ENCODE data around the gene PUSL1.

Gene PUSL1

GRCh38 chr1:1307923-1308755 lies at the start of gene PUSL1, which contains the start of gene ACAP3:
Gene PUSL1 (plus strand): TSS chr1:1308597. CDS start chr1:1308644, 47 bp downstream.
Gene ACAP3 (minus strand): TSS chr1:1307930. CDS start chr1:1307815, 115 bp downstream.
- Histone ChIP-seq H3K4me2 (ENCODE audit: low read length) (peak within 1 kb of the TSS; percentile 97), H3K79me2 (no peaks in the 10 kb centered on the region), H3K4me3 (ENCODE audit: low read depth, low read length) (peak within 1 kb of the TSS; percentile 85), H3K9ac (peak within 1 kb of the TSS; percentile 37), H3K4me1 (peaks cover 3% of the 10 kb centered on the region), H3K27ac (peak within 1 kb of the TSS; percentile 77), H3K36me3 (ENCODE audit: control insufficient read depth, insufficient read depth, low read length) (no peaks in the 10 kb centered on the region), H3K27me3 (ENCODE audit: control insufficient read depth, insufficient read depth, low read length) (no peaks in the 10 kb centered on the region), H3K9me3 (ENCODE audit: control insufficient read depth, low read length) (no peaks in the 10 kb centered on the region), H2AFZ (peak within 1 kb of the TSS; percentile 79)
- no peak for TF ChIP-seq CTCF (IDR thresholded peaks at IDR 0.05)

GRCh38 chr1:1259119-1259488 lies 49.3 kb upstream of the PUSL1 start:
- H2AFZ ChIP-seq, result no peak overlapping the region
- H3K36me3 ChIP-seq (ENCODE audit: control insufficient read depth, insufficient read depth, low read length), result no peaks in the 10 kb centered on the region
- no peaks in the 10 kb centered on the region for H3K9me3 ChIP-seq (ENCODE audit: control insufficient read depth, low read length)
- no peaks in the 10 kb centered on the region for H3K79me2 ChIP-seq
- no peak overlapping the region for H3K9ac ChIP-seq
- H3K4me1 ChIP-seq, result no peaks in the 10 kb centered on the region
- H3K4me2 ChIP-seq (ENCODE audit: low read length), result no peak overlapping the region
- no peak for TF ChIP-seq CTCF (IDR thresholded peaks at IDR 0.05)
- no peaks in the 10 kb centered on the region for H3K27me3 ChIP-seq (ENCODE audit: control insufficient read depth, insufficient read depth, low read length)
- no peak overlapping the region for H3K27ac ChIP-seq
- no peak overlapping the region for H3K4me3 ChIP-seq (ENCODE audit: low read depth, low read length)

GRCh38 chr1:1259540-1259939 lies 48.9 kb upstream of the PUSL1 start:
- Histone ChIP-seq H3K79me2 (no peaks in the 10 kb centered on the region), H3K36me3 (ENCODE audit: control insufficient read depth, insufficient read depth, low read length) (no peaks in the 10 kb centered on the region), H3K9ac (no peak overlapping the region), H3K4me1 (no peaks in the 10 kb centered on the region), H3K27ac (no peak overlapping the region), H3K4me3 (ENCODE audit: low read depth, low read length) (no peak overlapping the region), H2AFZ (no peak overlapping the region), H3K9me3 (ENCODE audit: control insufficient read depth, low read length) (no peaks in the 10 kb centered on the region), H3K27me3 (ENCODE audit: control insufficient read depth, insufficient read depth, low read length) (no peaks in the 10 kb centered on the region), H3K4me2 (ENCODE audit: low read length) (no peak overlapping the region)
- no peak for TF ChIP-seq CTCF (IDR thresholded peaks at IDR 0.05)

GRCh38 chr1:1259951-1260600 lies 48.3 kb upstream of the PUSL1 start:
- H3K9ac ChIP-seq, result no peak overlapping the region
- H2AFZ ChIP-seq, result no peak overlapping the region
- no peak for TF ChIP-seq CTCF (IDR thresholded peaks at IDR 0.05)
- no peaks in the 10 kb centered on the region for H3K36me3 ChIP-seq (ENCODE audit: control insufficient read depth, insufficient read depth, low read length)
- H3K4me1 ChIP-seq, result no peaks in the 10 kb centered on the region
- no peaks in the 10 kb centered on the region for H3K79me2 ChIP-seq
- no peaks in the 10 kb centered on the region for H3K27me3 ChIP-seq (ENCODE audit: control insufficient read depth, insufficient read depth, low read length)
- H3K27ac ChIP-seq, result no peak overlapping the region
- no peak overlapping the region for H3K4me3 ChIP-seq (ENCODE audit: low read depth, low read length)
- H3K4me2 ChIP-seq (ENCODE audit: low read length), result no peak overlapping the region
- H3K9me3 ChIP-seq (ENCODE audit: control insufficient read depth, low read length), result no peaks in the 10 kb centered on the region

Measured in parathyroid adenoma (tissue), 2 donors.